ENCODE measurements around the gene GET4.

DNA sequence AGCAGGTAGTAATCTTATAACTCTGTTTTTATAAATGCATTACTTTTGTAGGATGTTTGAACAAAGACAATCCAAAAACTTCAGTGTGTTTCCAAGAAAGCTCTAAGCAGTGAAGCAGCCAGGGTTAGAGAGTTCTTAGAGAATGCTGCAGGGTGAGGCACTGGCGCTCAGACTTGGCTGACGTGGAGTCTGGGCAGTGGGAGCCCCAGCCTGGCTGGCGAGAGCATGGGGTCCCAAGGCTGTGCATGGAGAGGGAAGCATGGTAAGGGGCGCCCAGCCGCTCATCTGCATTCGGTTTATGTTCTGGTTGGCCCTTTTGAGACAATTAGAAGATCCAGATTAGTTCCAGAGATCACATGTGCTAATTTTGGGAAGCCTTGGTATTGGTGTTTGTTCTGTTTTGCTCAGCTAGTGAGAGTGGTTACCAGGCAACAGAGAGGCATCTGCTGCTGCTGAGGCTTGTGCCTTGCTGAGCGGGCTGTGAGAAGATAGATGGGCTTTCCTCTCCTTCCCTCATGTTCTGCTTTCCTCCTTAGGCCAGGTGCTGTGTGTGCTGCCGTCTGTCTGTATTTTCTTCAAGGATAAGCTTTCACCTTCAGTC is 33.8 kb upstream of the GET4 start:
- TF ChIP-seq POLR2A (IDR thresholded peaks at IDR 0.05; ENCODE audit: low read length), result no peak
- no peak for TF ChIP-seq GATA1 (IDR thresholded peaks at IDR 0.05; ENCODE audit: low read depth, low read length)

Measured in erythroblast (primary cell).